NCI-H128 (cell line): ENCODE results near the gene HES5.

ENCODE experiments used
- DNase-seq: peaks from one replicate; lab custom pipeline; 2025; ENCODE audit not compliant: unreplicated experiment; lab: John Stamatoyannopoulos, UW

HES5 gene

GRCh38 chr1:2547210-2548067, 17.4 kb upstream of the HES5 start:
- DNase-seq, result no peak

DNA sequence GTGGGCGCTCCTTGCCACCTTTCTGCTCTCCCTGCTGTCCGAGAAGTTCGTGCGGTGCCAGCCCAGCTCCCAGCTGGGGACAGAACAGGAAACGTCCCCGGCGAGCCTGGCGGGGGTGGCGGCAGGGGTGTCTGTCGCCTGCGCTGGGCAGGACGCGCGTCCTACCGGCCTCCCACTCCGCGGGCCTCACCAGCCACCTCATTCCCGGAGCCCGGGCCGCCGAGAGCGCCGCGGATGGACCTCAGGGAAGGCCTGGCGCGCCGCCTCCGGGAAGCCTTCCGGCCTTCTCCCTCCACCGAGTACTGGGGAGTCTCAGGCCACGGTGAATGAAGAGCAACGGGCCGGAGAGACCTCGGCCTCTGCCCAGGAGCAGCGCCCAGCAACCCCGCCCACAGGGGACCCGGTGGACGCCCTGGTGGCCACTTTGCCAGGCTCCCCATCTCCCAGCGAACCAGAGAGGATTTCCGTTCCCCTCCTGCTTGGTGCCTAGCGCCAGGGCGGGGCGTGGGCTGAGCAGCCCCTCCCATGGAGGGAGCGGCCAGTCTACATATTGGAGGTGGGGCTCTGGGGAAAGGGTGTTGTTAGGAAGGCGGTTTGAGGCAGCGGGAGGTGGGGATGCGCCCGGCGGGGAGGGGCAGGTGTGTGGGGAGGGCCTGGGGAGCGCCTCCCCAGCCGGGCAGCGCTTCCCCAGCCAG, 16.6 kb upstream of the HES5 start:
- no peak for DNase-seq

GRCh38 chr1:2545754-2546514, 15.9 kb upstream of the HES5 start:
- no peak for DNase-seq

DNA sequence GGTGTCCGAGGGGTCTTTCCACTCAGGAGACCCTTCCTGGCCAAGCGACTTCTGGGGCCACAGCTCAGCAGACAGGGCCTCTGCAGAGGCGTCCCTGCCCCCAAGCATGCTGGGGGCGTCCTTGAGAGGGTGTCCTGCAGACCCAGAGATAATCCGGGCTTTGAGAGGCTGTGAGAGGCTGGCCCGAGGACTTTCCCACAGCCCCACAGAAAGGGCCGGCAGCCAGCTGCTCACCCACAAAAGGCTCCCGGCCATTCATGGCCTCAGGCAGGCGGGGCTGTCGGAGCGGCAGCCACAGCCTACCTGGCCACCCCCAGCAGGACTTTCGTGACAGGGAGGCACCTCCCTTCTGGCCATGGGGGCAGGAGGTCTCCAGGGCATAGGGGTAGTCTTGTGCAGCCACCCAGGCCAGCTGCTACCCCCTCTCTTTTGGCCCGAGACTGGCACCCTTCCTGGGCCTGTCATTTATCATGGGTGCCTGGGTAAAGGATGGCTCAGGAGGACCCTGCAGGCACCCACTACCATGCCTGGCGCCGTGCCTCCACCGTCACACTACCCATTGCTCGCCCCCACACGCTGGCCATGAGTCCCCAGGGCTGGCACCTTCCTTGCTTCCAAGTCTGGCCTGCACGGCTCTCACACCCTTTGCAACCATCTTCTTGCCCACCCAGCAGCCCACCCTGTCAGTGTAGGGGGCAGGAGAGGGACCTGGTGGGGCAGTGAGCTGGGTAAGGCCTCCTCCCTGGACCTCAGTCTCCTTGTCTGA, 15.0 kb upstream of the HES5 start:
- DNase-seq, result no peak

DNA sequence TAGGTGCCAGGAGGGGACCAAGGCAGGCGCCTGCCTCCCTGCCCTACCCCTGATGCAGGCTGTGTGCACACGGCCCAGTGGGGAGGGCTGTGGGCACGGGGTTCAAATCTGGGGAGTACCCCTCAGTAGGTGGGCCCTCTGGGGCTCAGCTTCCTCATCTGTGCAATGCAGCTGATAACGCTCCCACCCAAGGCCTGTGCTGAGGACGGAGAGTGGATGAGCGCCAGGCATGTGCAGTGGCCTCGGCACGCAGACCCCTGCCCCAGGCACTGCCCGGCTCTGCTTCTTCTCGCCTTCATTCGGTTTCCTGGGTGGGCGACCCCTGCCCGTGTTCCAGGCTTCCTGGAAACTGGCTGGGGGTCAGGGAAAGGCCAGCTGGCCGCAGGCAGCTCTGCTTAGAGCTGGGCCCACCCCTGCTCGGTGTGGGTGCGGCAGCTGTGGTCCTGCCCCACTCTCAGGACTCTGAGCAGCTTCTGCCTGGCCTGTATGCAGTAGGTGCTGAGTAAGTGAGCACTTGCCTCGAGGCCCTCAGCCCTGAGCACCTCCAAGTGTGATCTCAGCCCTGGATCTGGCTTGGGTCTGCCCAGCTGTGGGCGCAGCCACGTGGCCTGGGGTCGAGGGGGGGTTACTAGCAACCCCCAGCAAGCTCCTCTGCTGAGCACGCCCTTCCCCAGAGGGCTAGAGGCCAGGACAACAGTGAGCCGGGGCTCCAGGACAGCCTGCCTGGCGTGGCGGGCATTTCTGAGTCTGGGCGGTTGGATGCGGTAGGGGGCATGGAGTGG, 14.2 kb upstream of the HES5 start:
- no peak for DNase-seq

DNA sequence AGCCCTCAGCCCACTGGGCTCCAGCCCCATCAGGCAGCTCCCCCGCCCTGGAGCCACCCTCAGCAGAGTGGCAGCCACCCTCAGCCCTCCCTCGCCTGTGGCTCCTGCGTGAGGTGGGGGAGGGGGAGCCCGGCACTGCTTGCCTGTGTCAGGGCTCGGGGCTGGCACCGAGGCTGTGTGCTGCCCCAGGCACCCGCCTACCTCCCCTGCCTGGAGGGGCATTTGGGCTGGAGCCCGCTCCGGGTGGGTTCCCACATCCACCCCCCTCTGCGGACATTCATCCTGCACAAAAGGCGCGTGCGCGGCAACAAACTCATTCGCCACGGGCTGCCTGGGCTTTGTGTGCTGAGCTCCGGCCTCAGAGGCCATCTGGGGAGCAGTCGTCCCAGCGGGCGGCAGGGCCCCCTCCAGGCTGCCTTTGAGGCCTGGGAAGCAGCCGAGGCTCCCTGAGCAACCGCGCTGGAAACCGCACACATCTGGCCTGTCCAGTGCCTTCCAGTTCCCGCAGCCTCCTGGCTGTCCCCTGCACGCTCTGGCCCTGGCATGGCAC, 13.6 kb upstream of the HES5 start:
- no peak for DNase-seq

DNA sequence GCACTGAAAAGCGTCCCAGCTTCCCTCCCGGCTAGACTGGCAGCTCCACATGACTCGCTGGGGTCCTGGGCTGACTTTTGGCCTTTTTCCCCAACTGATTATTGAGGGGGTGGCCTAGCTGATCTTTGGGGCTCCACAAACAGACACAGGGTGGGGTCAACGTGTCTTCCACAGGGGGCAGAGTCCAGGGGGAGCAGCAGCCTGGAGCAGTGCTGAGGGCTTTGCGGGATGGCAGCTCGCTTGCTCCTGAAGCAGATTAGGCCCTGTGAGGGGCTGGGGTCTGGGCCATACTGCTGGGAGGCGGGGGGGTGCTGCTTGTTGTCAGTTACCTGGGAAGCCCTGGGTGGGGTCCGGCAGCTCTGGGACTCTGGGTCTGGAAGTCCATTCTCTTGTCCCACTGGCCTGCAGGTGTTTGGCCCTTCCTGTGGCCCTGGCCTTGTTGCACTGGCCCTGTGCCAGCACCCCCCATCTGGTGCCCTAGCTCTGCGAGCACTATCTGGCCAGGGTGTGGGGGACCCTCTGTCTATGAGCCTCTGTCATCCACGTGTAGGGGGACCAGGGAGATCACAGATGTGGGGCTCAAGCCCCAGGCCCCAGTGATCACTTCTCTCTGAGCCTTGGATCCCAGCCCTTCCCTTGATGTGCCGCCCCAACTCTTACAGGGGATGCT, 12.3 kb upstream of the HES5 start:
- DNase-seq, result no peak

DNA sequence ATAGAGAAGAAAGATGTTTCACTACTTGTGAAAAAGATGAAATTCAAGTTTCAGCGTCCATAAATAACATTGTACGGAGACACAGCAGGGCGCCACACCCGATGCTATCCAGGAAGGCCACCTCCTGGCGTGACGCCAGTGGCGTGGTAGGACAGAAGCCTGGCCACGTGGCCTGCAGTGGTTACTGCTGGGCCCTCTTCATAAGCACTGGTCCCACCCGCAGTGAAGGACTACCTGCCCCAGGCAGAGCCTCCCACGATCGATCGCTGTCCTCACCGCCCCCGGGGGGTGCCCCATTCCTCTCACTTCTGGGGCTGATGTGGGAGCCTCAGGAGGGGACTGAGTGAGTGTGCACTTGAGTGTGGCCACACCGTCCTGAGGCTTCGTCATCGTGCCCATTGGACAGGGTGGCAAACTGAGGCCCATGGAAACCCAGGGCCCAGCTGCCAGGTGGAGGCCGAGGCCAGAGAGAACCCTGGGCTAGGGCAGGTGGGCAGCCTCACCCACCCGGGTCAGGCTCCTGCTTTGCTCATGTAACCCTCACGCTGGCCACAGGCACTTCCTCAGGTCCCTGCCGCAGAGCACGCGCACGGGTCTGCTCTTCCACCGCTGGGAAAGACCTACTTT, 11.7 kb upstream of the HES5 start:
- DNase-seq, result no peak

DNA sequence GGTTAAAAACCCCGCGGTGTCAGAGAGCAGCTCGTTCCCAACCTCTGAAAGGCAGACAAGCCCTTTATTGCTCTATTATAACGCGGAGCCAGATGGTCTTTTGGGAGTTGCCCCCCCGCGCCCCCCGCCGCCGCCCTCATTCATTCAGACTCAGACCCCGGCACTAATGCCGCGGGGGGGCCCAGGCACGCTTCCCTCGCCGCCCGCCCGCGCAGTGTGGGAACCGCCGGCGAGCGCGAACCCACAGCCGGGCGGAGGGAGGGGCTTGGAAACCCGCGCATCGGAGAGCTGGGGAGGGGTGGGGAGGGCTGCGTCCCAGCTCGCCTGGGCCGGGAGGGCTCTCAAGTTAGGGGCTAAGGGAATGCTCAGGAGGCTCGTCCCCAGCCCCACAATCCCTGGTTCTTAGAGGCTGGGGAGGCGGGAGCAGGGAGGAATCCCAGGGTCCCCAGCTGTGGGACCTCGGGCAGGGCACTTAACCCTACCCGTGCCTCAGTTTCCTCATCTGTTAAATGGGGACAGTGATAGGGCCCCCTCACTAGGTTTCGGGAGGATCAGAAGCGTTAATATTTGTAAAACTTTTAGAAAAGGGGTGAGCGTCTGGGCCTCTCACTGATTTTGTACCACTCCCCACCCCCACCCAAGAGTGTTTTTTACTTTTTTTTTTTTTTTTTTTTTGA, 10.9 kb upstream of the HES5 start:
- no peak for DNase-seq

- DNase-seq, result no peak
These were observed 9.3 kb upstream of the HES5 start for GRCh38 chr1:2539312-2539907.

DNA sequence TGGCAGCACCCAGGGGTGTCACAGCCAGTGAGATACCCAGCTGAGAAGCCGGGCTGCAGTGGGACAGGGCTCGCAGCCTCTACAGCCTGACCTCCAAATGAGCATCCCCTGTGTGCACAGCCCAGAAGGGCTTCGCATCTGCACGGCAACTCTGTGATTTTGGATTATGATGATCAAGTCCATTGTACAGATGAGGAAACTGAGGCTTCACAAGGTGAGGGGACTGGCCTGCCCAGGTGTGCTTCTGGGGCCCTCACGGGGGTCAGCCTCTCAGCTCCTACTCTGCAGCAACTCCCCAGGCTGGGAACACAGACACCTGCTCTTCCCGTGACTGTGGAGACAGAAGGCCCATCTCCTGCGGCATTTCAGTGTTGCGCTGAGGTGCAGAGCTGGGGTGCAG, 8.8 kb upstream of the HES5 start:
- DNase-seq, result no peak

- no peak for DNase-seq
These were observed 8.3 kb upstream of the HES5 start for GRCh38 chr1:2538376-2538775.

GRCh38 chr1:2537784-2538115, 7.7 kb upstream of the HES5 start:
- no peak for DNase-seq

DNA sequence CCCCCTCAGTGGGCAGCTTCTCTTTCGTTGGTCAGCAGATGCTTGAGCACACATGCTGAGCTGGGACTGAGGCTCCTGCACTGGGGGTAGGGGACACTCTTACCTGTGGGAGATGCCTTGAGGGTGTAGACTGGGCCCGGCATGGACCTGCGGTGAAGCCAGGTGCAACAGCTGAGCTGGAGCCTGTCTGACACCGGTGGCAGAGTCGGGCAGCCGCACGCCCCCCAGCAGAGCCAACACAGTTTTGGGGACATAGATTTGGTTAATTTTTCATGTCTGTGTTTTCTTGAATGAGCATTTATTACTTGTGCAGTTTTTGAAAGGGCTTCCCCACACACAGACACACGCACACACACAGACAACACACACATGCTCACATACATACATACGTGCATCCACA, 5.9 kb upstream of the HES5 start:
- DNase-seq, result no peak

DNA sequence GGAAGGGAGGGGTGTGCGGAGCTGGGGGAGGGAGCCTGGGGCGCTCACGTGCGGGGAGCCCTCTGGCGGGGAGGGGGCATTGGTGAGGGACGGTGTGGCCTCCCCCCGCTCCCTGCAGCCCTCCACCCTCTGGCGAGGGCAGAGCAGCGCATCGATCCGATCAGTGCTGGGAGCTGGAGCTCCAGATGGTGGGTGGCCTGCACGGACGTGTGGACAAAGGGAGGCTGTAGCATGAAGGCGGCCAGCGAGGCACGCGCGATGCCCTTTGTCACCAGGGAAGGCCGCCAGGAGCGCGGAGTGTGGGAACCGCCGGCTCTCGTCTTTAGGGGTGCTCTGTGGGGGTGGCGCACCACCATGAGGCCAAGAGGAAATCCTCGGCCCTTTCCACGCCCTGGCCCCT, 5.4 kb upstream of the HES5 start:
- no peak for DNase-seq

GRCh38 chr1:2534687-2535441, 4.8 kb upstream of the HES5 start:
- peak; percentile 41 for DNase-seq

GRCh38 chr1:2534315-2534686, 4.2 kb upstream of the HES5 start:
- no peak for DNase-seq

DNA sequence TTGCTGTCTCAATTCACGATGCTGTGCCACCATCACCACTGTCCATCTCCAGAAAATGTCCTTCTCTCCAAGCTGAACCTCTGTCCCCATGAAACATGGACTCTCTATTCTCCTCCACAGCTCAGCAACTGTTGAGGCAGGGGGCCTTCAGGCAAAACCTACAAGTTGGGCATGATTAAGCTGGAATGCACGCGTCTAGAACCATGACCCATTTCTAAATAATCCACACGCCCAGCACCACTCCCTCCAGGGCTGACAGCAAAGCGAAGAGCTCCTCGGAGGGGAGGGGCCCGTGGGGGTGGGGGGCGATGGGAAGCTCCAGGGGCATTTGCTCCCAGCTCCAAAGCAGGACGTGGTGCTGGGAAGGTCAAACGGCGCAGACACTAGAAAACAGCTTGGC, 3.3 kb upstream of the HES5 start:
- no peak for DNase-seq
